GM11168 (cell line): Measurements from ENCODE around the gene SMG6.

ENCODE experiments used
- in situ Hi-C: fragments of 300-500 bp; cut with MboI; formaldehyde crosslinking; loops from one replicate; pipeline ENCODE4 v1.12.0; 2022; ENCODE audit warnings: low sequenced_read_pairs; ENCODE audit not compliant: unreplicated experiment

Gene SMG6

DNA sequence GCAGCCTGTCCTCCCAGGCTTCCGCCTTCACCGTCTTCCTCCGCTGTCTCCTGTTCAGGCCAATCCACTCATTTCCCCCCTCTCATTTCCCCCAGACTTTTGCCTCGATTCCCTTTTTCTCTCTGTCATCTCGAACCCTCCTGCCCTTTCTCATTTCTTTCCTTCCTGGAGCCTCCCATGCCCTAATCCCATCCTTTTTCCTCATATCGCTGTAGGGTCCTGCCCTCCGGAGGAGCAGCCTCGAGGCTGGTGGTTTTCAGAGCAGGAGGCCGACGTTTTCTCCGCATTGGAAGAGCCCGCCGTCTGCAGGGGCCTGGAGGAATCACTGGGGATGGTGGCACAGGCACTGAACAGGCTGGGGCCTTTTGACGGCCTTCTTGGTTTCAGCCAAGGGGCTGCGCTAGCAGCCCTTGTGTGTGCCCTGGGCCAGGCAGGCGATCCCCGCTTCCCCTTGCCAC lies 261.2 kb downstream of the SMG6 start:
- in situ Hi-C loops: no loop called here

- in situ Hi-C loops: no loop called here
Measured at GRCh38 chr17:2041561-2042389, 261.8 kb downstream of the SMG6 start, which contains the start of gene OVCA2. Gene OVCA2, plus strand, starts transcription at chr17:2042022. Its CDS starts 26 bp downstream, at chr17:2042048.

DNA sequence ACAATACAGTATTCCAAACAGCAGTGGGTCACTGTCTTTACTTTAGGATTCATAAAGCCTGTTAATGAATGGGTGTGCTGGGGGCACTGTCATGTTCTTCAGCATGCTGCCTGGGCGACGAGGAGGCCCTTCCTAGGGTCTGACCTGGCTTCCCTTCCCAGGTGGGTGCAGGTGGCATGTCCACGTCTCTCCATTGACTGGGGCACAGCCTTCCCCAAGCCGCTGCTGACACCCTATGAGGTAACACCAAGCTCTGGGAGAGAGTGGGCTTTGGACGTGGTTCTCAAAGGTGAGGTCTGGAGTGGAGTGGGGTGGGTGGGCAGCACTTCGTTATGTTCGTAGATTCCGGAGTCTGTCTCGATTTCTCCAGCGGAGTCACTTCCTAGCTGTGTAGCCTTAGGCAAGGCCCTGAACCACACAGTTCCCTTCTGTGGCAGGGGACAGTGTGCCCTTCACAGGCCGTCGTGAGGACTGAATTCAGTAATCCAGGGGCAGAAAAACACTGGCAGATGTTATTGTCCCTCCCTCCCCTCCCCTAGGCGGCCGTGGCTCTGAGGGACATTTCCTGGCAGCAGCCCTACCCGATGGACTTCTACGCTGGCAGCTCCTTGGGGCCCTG lies 262.5 kb downstream of the SMG6 start:
- in situ Hi-C loops: no loop called here

DNA sequence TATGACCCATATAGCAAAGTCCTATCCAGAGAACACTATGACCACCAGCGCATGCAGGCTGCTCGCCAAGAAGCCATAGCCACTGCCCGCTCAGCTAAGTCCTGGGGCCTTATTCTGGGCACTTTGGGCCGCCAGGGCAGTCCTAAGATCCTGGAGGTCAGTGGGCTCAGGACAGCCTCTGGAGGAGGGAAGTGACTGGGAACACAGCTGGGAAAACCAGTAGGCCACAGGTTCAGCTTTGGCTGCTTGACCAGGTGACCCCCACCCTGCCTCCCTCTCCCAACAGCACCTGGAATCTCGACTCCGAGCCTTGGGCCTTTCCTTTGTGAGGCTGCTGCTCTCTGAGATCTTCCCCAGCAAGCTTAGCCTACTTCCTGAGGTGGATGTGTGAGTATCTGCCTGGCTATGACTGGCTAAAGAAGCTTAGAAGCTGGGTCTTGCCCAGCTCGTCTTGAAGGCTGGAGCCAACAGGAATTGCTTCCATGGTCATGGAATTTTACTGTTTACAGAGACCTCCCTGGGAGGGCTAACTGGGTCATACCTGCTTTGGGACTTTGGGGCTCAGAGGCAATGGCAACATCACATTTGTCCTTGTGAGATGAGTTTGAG lies 263.3 kb downstream of the SMG6 start:
- in situ Hi-C loops: no loop called here

DNA sequence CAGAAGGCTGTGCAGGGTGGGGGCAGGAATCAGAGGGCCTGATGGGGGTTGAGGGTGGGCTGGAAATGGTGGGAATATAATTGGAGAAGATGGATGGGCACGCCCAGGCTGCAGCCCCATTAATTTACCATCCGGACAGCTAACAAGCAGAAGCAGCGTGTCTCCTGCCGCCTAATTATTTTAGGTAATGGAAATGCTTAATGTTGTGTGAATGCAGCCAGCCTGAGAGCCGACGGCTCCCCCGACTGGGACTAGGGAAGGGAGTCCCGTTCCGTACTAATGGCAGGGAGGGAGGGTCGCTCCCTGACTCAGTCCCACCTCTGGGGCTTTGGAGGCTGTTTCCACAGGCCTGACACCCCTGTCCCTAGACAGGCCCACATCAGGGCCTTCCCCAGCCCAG lies 266.4 kb downstream of the SMG6 start:
- in situ Hi-C loops: no loop called here

DNA sequence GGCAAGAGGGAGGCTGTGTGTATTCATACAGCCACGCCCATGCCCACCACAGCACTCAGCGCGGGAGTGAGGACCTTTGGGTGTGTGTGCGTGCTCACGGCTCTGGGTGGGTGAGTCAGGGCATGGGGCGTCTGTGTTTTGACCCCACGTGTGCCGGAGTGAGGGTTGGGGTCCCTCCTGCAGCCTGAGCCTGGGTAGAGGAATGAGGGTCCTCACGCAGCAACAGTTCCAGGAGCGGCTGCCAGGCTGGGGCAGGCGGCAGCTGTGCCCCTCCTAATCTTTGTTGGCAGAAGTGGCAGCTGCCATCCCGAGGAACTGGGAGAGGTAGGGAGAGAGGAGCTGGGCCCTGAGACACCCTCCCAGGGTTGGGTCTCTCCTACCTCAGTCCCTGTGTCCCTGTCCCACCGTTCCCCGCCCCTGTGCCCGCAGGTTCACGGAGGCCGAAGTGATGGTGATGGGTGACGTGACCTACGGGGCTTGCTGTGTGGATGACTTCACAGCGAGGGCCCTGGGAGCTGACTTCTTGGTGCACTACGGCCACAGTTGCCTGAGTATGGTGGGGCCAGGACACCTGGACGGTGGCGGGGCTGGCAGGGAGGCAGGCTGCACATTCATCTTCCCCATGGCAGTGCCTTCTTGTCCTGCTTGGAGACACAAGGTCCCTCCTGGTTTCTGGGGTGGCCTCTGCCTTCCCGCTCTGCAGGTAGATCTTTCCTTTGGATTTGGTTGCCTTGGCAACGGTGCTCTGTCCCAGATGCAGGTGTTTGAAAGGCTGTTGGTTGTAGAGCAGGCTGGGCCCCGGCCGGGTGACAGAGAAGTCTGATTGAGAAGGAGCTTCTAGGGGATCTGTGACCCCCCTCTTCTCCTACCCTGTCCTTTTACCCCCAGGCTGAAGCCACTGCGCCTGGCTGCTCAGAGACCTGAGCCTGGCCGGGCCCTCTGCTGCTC lies 267.8 kb downstream of the SMG6 start:
- in situ Hi-C loops: no loop called here

- in situ Hi-C loops: no loop called here
Measured at GRCh38 chr17:2034806-2035540, 268.6 kb downstream of the SMG6 start.

GRCh38 chr17:2034157-2034556 lies 269.4 kb downstream of the SMG6 start:
- in situ Hi-C loops: no loop called here

DNA sequence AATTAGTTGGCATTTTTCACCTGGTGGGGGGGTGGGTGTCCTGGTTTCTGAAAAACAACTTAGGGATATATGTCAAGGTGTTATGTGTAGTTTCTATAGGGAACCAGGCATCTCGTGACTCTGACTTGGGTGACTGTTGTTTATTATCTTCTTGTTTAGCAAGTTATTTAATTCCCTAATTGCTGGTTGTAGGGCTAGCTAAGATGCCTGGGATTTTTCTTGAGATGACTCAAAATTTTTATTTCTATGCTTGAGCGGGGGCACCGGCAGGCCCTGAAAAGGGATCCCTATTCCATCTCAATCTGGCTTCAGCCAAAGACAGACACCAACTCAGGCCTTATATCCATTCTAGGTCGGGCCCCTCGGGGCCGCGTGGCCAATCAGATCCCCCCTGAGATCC lies 270.4 kb downstream of the SMG6 start:
- in situ Hi-C loops: no loop called here

DNA sequence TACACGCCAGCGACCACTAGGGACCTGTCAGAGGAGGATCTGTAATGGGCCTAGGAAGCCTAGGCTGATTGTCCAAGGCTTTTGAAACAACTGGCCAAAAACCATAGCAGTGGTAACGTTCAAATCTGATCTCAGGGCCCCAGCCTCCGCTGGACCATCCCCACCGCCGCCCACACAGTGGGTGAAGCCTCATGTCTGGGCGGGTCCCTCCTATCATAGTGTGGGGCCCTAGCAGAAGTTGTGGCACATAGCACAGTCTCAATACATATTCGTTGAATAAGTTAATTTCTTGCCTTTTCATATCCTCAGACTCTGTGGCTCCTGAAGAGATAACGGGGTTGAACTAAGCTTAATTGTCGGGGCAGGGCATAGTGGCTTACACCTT lies 272.8 kb downstream of the SMG6 start:
- in situ Hi-C loops: no loop called here

GRCh38 chr17:2029911-2030778 lies 273.4 kb downstream of the SMG6 start, which contains the start of gene DPH1:
Gene DPH1, plus strand, starts transcription at chr17:2030153. Its CDS starts 17 bp downstream, at chr17:2030170.
- in situ Hi-C loops: no loop called here

GRCh38 chr17:2028737-2029136 lies 274.8 kb downstream of the SMG6 start:
- in situ Hi-C loops: no loop called here

- in situ Hi-C loops: no loop called here
Measured at GRCh38 chr17:2028234-2028614, 275.4 kb downstream of the SMG6 start.

DNA sequence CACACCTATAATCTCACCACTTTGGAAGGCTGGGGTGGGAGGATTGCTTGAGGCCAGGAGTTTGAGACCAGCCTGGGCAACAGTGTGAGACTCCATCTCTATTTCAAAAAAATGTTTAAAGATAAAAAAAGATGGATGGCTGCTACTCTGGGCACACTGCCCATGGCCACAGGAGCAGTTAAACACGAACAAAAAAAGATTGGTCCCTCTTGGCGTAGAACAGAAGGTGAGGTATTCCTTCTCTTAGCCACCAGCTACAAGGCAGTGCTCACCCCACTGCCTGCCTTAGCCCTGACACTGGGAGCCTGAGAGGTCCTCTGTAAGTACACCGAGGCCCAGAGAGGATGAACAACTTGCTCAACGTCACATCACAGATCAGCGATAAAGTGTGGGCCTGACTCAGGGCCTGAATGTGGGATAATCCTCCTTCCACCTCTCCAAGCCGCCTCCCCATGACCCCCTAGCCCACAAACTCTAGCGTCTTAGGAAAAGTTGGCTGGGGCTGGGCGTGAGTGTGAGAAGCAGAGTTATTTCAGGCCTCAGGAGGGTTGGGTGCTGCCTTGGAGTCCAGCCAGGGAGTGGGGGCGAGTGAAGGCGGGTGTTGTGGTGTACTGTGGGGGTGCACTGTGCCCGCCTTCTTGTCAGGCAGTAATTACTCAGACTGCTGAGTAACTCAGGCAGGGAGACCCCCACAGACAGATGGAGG lies 275.9 kb downstream of the SMG6 start:
- in situ Hi-C loops: no loop called here

- in situ Hi-C loops: no loop called here
Measured at GRCh38 chr17:2025622-2026309, 277.8 kb downstream of the SMG6 start.

- in situ Hi-C loops: no loop called here
Measured at GRCh38 chr17:2025220-2025621, 278.4 kb downstream of the SMG6 start, which contains the start of gene RTN4RL1. Gene RTN4RL1, minus strand, starts transcription at chr17:2025334. Its CDS starts 469 bp downstream, at chr17:2024865.

- in situ Hi-C loops: no loop called here
Measured at GRCh38 chr17:2024572-2025219, 278.9 kb downstream of the SMG6 start.
